H1 (cell line): ENCODE measurements around the gene SURF4. TPM values are rescaled to one million over a fixed set of nuclear protein-coding genes. Genes with fewer than 3 reads are reported as not detected.

Experiments
- BRCA1 ChIP-seq: IDR thresholded peaks from 2 replicates; pipeline ENCODE4 v1.6.1; 2012; ENCODE audit warnings: low read depth, low read length, improper control_type of control experiment
- JUN ChIP-seq: IDR thresholded peaks from 2 replicates; pipeline ENCODE4 v1.6.1; 2011; ENCODE audit warnings: low read depth, mild to moderate bottlenecking, improper control_type of control experiment, low read length
- KDM1A ChIP-seq: fragments of 200-600, 300-600 bp; sonication (generic); IDR thresholded peaks from 2 replicates; pipeline ENCODE4 v1.7.1; 2016; ENCODE audit warnings: mild to moderate bottlenecking, low read length, borderline replicate concordance
- SIN3A ChIP-seq, 2 experiments: IDR thresholded peaks in 1 of 2; conservative IDR thresholded peaks in 1 of 2; 2 replicates each; pipeline ENCODE4 v1.6.1; 2011 to 2012; ENCODE audit warnings: low read length in 2 of 2, improper control_type of control experiment in 1 of 2, low read depth in 1 of 2, mild to moderate bottlenecking in 1 of 2
- TAF1 ChIP-seq: IDR thresholded peaks from 2 replicates; pipeline ENCODE4 v1.6.1; 2011; ENCODE audit warnings: mild to moderate bottlenecking, low read depth, low read length
- polyA plus RNA-seq, 7 experiments: library from polyadenylated mRNA; depleted of rRNA in 3 of 7; stranded (reverse) in 5 of 7; unstranded in 2 of 7; fragments of >200 nt in 5 of 7; fragments of 200-250 nt in 2 of 7; gene quantifications; 1 replicate in 5 of 7; 2 replicates in 1 of 7; 4 replicates in 1 of 7; pipeline versions ENCODE4 v1.2.1 to v1.2.3, GENCODE V29; 2011 to 2013; ENCODE audit warnings: missing spikeins in 2 of 7, mixed read lengths in 2 of 7
- total RNA-seq: library from RNA; stranded (reverse); fragmentation: NEBNext Ultra II Directional; extraction: Animal tissue kit (Norgen Biotek cat#: 25700); gene quantifications from 2 replicates; pipeline ENCODE4 v1.2.1, GENCODE V29; 2021

The SURF4 gene
- total and polyA plus RNA-seq, 2 of the 8 experiments (the other 6 are each of a cell fraction or from before 2014, with no cell fraction given): 176 to 182 TPM

DNA sequence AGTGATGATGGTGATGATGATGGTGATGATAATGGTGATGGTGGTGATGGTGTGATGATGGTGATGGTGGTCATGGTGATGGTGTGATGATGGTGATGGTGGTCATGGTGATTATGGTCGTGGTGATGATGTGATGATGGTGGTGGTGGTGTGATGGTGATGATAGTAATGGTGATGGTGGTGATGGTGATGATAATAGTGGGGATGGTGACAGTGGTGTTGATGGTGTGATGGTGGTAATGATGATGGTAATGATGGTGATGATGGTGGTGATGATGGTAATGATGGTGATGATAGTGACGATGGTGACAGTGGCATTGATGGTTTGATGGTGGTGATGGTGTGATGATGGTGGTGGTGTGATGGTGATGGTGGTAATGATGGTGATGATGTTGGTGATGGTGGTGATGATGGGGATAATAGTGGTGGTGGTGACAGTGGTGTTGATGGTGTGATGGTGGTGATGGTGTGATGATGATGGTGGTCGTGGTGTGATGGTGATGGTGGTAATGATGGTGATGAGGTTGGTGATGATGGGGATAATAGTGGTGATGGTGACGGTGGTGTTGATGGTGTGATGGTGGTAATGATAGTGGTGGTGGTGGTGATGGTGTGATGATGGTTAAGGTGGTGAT is 6.8 kb upstream of the SURF4 start (continued):
- no peak for TF ChIP-seq SIN3A (conservative IDR thresholded peaks at IDR 0.05 in 1 of 2, IDR thresholded peaks at IDR 0.05 in 1 of 2; ENCODE audit: low read depth in 1 of 2, low read length in 2 of 2)
- TF ChIP-seq TAF1: no peak
- no peak for TF ChIP-seq KDM1A
- TF ChIP-seq JUN: no peak
- TF ChIP-seq BRCA1: no peak
